ENCODE measurements around the gene IBTK.
A peak's percentile ranks its signal among the peaks of the same experiment; 100 is the strongest.
"Not testable (repeated sequence)": the region's sequence is repeated elsewhere in the genome, so short reads cannot be mapped to it uniquely, and the experiment has no call there.

The IBTK gene

DNA sequence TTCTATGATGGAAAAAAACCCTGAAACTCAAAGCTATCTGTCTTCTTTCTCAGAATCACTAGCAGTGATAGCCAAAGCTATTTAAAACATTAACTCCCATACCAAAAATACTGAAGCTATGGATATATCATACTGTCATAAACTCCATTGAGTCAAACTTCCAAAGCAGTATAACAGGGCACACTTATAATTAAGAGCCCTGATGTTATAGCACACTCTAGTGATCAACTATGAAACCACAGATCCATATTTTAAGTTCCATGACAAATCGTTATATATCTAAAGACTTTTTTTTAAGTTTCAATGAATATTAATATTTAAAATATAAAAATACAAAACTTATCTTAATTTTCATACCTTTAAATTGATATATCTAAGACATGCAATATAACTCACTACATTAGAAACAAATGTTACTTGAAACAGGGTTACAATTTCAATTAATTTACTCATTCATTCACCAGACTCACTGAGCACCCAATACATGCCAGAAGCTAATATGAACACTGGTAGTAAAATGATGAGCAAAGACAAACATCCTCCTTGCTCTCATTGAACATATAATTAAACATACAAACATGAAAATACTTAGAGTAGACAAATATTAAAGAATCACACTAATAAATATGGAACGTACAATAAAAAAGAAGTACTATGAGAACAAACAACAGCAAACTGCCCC, 69.3 kb downstream of the IBTK start:
- DNase-seq, result no peak

DNA sequence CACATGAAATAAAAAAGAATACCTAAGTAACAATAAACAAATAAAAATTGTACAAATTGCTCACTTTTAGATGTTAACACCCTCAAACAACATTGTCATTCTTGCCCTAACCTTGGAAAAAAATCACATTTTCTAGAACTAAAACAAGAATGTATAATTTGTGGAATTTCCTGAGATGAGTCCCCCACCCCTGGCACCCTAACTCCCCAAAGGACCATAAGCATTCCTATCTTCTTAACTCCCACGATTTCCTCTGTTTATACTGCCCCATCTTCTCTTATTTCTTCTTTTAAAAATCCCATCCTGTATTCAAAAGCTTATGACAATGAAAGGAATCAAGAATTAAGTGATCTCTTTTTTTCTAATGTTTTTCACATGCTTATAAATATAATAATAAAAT, 70.9 kb downstream of the IBTK start:
- no peak for DNase-seq

DNA sequence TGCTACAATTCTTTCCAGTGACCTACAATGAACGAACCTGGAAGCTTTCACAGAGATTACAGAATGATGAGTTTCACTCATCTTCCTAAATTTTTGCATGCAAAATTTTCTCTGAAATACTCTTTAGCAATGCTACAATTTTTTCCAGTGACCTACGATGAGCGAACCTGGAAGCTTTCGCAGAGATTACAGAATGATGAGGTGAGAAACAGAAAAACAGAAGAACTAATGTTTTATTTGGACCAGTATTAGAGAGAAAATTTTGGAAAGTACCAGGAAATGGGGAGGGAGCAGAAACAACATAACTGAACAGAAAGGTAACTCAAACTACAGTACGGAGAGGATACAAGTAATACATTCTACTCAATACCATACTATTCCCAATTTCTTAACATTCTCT, 75.0 kb downstream of the IBTK start:
- DNase-seq, result no peak

DNA sequence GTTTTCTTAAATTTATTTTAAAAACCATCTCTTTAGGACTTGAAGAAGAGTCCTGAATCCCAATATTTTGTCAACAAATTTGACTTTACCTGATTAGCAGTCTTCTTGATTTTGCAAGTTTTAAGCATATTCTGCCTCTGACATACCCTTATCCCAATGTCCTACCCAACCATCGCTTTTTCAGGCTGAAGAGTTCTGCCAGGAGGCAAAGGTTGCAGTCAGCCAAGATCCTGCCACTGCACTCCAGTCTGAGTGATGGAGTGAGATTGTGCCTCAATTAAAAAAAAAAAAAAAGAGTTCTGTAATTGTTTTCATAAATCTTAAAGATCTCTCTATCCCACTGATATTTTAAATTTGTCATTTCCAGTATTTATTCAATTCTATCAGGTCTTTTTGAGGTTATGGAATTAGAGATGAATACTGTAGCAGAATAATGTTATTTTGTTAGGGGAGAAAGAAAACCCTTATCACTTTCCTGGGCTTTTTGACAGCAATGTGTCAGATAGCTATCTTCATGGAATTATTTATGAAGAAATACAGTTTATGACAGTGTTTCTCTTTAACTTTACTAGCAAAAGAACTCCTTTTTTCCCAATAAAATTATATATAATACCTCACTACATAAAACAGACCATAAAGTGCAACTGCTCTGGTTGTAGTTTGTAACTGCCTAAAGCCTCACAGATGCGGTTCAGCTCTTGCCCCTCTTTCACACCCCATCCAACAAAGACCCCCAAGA, 78.2 kb downstream of the IBTK start:
- DNase-seq, result no peak

DNA sequence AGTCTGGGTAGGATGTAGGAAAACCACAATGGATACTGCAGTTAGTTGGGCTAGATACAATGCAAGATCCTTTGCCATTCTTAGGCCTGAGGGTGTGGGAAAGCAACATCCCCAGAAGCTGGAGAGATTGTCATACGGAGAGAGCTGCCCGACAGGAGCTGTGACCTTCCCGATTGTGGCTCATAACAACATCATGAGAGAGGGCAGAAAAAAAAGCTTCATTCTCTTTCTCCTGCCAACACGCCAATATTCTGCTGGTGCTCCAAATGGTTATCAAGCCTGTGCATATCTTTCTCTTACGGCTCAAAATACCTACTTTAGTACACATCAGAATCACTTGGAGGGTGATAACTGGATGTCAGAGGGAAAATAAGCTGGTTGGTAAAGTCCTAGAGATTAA, 81.1 kb downstream of the IBTK start:
- no peak for DNase-seq

DNA sequence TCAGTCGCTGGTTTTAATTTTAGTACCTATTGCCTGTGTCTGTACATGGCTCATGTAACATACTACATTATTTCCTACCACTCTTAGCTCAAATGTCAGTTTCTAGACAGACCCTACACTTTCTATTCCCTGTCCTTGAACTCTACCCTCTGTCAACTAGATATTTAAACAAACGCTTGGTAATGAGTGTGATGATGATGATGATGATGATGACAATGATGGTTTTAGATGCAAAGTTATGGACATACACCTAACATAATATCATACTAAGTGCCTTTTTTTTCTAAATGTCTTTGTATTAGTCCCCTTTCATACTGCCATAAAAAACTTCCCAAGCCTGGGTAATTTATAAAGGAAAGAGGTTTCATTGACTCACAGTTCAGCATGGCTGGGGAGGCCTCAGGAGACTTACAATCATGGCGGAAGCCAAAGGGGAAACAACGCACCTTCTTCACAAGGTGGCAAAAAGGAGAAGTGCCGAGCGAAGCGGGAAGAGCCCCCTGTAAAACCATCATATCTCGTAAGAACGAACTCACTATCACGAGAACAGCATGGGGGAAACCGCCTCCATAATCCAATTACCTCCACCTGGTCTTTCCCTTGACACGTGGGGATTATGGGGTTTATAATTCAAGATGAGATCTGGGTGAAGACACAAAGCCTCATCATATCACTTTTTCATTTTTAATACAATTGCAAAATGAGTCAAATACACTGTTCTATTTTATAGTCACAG, 87.1 kb downstream of the IBTK start:
- no peak for DNase-seq

DNA sequence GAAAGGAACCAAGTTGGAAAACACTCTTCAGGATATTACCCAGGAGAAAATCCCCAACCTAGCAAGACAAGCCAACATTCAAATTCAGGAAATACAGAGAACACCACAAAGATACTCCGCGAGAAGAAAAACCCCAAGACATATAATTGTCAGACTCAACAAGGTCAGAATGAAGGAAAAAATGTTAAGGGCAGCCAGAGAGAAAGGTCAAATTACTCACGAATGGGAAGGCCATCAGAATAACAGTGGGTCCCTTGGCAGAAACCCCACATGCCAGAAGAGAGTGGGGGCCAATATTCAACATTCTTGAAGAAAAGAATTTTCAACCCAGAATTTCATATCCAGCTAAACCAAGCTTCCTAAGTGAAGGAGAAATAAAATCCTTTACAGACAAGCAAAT, 94.8 kb downstream of the IBTK start:
- DNase-seq, result not testable (repeated sequence)

DNA sequence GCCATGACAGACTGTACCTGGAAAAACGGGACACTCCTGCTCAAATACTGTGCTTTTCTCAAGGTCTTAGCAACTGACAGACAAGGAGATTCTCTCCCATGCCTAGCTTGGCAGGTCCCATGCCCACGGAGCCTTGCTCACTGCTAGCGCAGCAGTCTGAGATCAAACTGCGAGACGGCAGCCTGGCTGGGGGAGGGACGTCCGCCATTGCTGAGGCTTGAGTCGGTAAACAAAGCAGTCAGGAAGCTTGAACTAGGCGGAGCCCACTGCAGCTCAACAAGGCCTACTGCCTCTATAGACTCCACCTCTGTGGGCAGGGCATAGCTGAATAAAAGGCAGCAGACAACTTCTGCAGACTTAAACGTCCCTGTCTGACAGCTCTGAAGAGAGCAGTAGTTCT, 96.4 kb downstream of the IBTK start:
- not testable (repeated sequence) for DNase-seq

DNA sequence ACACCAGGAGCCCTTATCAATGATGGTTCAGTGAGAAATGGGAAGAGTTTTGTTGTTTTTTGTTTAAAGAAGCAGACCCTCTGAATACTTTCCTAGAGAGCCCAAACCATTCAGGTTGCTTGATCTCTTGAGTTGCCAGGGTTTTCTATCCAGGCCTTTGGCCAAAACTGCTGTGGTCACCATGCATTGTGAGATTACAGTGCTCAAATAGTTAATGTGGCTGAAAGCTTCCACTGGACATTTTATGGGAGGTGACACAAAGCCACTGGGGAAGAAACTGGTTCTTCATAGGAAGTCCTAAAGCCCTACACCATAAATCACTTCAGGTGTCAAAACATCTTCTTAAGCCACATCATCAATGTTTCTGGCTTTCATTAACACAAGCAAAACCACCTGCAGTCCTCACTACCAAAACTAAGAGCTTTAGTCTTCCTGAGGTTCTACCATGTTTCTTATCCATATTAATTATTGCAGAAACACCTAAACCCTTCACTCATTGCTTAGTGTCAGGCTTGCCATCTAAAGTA, 101.6 kb downstream of the IBTK start:
- DNase-seq, result no peak

DNA sequence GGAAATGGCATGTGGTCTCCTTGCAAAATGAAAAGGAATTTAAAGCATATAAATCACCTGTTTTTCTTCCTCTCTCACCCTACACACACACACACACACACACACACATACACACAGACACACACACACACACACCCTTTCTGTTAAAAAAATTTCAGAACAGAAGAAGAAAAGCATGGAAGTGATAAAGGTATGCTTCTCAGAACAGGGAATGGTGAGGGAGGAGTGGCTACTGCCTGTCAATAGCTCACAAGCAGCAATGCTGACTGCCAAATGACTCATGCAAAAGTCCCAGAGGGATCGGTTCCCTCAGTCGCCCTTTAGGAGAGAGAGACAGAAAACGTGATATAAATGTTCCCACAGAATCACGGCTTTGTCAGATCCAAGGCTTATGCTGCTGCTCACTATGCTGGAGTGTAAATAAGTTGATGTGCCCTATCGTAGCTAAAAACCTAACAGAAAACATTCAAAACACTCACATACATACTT, 102.6 kb downstream of the IBTK start:
- peak; percentile 63 for DNase-seq

DNA sequence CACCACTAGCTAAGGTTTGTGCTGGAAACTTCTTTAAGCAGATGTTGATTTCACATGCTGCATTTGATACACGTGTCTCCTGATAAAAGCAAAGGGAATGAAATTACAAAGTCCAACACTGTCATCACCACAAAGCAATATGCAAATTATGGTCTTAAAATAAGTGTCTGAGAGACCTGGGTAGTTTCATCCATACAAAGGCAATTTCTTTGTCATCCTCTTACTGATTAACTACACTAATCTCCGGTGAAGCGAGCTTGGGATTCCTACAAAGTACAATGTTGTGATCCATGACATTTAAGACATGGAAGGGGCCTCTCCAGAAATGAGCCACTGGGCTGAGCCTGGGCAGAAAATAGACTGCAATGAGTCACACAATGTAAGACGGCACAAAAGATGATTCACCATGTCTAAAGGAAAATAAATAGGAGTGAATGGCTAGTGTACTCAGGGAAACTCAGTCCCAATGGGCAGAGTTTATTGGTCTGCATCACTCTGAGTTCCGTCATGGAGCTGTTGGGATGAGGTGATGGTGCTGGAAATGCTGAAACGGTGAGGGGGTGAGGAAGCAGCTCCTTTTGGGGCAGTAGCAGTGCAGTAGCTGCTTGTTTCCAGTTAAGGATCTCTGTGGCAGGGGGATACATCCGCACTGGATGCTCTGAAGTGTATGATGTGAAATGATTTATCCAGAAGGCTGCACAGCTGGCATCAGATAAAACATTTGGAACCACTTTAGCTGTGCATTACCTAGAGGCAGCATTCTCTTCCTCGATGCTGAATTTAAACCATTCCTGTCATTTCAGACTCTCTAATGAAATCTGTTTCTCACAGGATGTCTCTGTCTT, 103.3 kb downstream of the IBTK start:
- DNase-seq, result peak; percentile 71

DNA sequence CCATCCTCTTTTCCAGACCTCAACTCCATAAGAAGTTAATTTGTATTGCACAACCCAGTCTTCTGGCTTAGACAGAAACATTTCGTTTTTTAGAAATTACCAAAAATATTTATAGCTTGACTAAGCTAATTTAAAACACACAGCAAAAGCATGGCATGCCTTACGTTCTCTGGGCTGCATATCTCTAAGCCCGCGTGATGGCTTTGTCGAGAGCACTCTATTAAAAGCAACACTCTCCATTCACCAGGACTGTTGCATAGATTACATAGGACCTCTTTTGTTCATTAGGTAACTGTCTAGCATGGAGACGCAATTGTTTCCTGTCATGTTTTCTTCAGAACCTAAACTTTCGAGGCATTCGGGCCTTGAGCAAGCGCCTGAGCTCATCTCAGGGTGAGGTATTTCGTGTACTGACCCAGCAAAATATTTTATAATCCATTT, 104.5 kb downstream of the IBTK start:
- DNase-seq, result no peak

DNA sequence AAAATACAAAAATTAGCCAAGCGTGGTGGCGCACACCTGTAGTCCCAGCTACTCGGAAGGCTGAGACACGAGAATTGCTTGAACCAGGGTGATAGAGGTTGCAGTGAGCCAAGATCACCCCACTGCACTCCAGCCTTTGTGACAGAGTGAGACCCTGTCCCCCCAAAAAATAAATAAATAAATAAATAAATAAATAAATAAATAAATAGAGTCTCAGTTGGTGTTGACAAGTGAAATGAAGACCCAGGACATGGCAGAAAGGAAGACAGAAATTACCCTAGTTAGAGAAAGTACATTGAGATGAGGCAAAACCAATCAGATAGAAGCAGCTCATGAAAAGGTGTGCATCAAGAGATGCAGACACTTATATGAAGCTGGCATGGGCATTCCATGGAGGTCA, 105.0 kb downstream of the IBTK start:
- no peak for DNase-seq

DNA sequence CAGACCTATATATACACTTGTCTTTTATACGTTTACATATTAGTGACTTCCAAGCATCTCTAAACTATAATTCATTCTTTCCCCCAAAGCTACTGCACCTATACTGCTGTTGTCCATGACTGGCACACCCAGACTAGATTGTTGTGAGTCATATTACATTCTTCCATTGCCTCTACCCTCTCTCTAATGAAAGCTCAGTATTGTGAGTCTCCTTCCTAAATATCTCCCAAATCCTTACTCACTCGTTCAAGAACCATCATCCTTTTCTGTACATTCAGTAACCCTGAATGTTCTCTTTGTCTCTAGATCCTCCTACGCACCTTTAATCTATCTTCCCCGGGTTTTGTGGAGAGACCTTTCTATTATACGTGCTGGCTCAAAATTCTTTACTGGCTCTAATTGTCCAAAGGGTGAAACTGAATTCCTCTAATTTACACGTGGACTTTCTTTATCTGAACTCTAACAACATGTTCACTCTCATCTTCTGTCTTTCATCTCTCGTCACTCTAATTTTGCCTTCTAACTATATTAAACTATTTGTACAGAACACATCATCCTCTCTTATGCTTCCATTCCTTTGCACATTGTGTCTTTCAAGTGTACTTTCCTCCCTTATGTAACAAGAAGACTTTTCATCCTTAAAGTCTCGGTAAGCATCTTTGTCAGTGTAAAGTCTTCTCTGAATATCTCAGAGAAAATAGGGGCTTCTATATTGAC, 109.3 kb downstream of the IBTK start:
- no peak for DNase-seq

DNA sequence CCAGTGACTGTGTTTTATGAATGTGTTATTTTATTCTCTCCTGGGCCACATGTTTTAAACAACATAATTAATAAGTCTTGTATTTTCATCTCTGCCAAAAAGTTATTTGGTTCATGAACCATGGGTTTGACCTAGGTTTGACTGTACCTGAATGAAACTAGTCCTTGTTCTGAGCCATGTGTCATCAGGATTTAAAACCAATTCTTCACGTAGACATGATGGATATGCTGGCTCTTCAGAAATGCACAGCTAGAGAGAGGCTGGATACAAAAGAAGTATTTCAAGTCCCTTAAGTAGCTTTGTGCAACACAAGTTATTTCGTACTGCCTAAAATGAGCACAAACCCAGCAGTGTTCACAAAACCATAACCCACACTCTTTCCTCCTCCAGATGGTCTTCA, 116.1 kb downstream of the IBTK start:
- DNase-seq, result no peak

DNA sequence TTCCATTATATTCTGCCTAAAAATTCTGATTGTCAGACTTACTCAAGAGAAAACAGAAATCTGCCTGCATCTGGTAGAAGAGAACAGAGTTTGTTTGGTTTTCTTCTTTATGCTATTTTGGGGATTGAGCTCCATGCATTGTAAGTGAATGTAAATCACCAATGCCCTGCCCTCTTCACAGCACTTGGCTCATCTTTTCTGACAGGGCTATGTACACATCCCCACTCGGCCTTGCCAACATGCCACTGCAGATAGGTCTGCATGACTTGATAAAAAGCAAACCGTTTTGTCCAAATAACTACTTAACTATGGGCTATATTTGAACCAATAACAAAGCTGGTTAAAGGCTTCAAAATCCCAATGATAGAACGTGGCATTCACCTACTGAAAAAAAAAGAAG, 117.7 kb downstream of the IBTK start:
- no peak for DNase-seq

DNA sequence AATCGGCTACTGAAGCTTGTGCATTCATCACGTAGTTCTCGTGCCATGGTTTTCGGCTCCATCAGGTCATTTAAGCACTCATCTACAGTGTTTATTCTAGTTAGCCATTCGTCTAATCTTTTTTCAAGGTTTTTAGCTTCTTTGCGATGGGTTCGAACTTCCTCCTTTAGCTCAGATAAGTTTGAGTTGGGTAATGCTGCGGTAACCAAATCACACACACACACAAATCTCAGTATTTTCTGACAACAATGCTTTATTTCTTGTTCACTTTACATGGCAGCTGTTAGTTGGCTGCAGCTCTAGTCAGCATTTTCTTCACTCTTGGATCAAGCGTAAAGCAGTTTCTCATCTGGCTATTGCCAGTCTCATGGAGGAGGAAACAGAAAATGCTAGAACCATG, 118.6 kb downstream of the IBTK start:
- not testable (repeated sequence) for DNase-seq

DNA sequence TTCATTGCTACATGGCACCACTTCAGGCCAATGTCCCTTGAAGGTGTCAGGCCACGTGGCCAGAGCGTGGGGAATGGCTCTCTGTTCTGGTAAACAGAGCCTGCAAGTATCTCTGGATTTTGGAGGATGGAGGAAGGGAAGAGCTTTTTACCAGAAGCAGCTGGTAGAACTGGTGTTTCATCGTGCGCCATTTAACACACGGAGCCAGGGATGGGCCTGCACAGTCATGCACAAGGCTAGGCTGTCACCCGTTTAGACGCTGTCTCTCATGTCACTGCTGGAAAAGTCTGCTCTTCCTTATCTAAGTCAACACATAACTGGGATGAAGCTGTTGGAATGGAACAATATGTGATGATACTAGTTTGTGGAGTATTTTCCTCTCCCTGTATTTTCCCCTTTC, 123.9 kb downstream of the IBTK start:
- no peak for DNase-seq
